Caco-2 (cell line): ENCODE data around the gene PROX1. TPM values are rescaled to one million over a fixed set of nuclear protein-coding genes. Genes with fewer than 3 reads are reported as not detected.

Experiments used
- BruUV-seq: library from RNA; stranded (reverse); fragments of 400-500 nt; replicated peaks from 2 replicates; lab custom pipeline; 2021; lab: Mats Ljungman, UMichigan
- CTCF ChIA-PET: fragments of 300-600 bp; sonication (Branson Sonifier 250); formaldehyde crosslinking; loops from one replicate; lab custom pipeline; 2022; ENCODE audit warnings: antibody characterized with exemption; lab: Charles Lee
- POLR2A ChIA-PET: fragments of 300-600 bp; sonication (Branson Sonifier 250); formaldehyde crosslinking; loops from one replicate; lab custom pipeline; 2022; ENCODE audit warnings: antibody characterized with exemption; lab: Charles Lee
- DNase-seq, 2 experiments: peaks; one replicate each; pipeline versions ENCODE4 v3.0.0 to v3.0.0-alpha.2; 2020 to 2022
- H3K27me3 ChIP-seq: replicated peaks from 2 replicates; pipeline ENCODE4 v1.6.0; 2011; ENCODE audit warnings: low read length; ENCODE audit not compliant: control insufficient read depth, insufficient read depth
- H3K36me3 ChIP-seq: 2 replicates; pipeline ENCODE4 v1.5.1; 2011; ENCODE audit warnings: low read length; ENCODE audit not compliant: control insufficient read depth, insufficient read depth
- H3K4me1 ChIP-seq: fragments of 250-450 bp; sonication (Bioruptor Pico); 2 replicates; pipeline ENCODE4 v1.5.1; 2020; ENCODE audit warnings: mild to moderate bottlenecking
- H3K4me3 ChIP-seq: 2 replicates; pipeline ENCODE4 v1.5.1; 2011; ENCODE audit warnings: low read depth, mild to moderate bottlenecking, control low read depth, low read length
- H3K9me3 ChIP-seq: fragments of 250-450 bp; sonication (Bioruptor Pico); 2 replicates; pipeline ENCODE4 v1.5.1; 2020; ENCODE audit warnings: mild to moderate bottlenecking, moderate library complexity
- H3K27ac Mint-ChIP-seq: one replicate; pipeline ENCODE4 v1.8.0; 2022; ENCODE audit warnings: mixed read lengths; ENCODE audit not compliant: unreplicated experiment
- H3K27me3 Mint-ChIP-seq: one replicate; pipeline ENCODE4 v1.8.0; 2022; ENCODE audit warnings: mixed read lengths; ENCODE audit not compliant: insufficient read depth, unreplicated experiment
- H3K36me3 Mint-ChIP-seq: one replicate; pipeline ENCODE4 v1.8.0; 2022; ENCODE audit warnings: mild to moderate bottlenecking, mixed read lengths; ENCODE audit not compliant: insufficient read depth, unreplicated experiment
- H3K4me1 Mint-ChIP-seq: one replicate; pipeline ENCODE4 v1.8.0; 2022; ENCODE audit warnings: low read depth, mixed read lengths; ENCODE audit not compliant: unreplicated experiment
- H3K4me3 Mint-ChIP-seq: one replicate; pipeline ENCODE4 v1.8.0; 2022; ENCODE audit warnings: mild to moderate bottlenecking, moderate library complexity, mixed read lengths; ENCODE audit not compliant: unreplicated experiment
- H3K9me3 Mint-ChIP-seq: one replicate; pipeline ENCODE4 v1.8.0; 2022; ENCODE audit warnings: mixed read lengths; ENCODE audit not compliant: unreplicated experiment
- intact Hi-C: fragments of 100-400 bp; cut with micrococcal nuclease; formaldehyde crosslinking; loops from one replicate; pipeline ENCODE4 v1.10.0; 2022; ENCODE audit not compliant: unreplicated experiment
- total RNA-seq: library from RNA; stranded (reverse); gene quantifications from 2 replicates; pipeline ENCODE4 v1.2.3, GENCODE V29; 2022
- TF ChIP-seq, protein P1 (sequence below), 2 experiments: fragments of 200-600 bp in 1 of 2; IDR thresholded peaks; 1 replicate in 1 of 2; 2 replicates in 1 of 2; pipeline versions ENCODE4 v1.5.1 to v1.8.0; 2011 to 2022; ENCODE audit warnings: antibody characterized with exemption in 1 of 2, control low read depth in 1 of 2, inconsistent platforms in 1 of 2, low read depth in 1 of 2, low read length in 1 of 2, mild to moderate bottlenecking in 1 of 2, moderate library complexity in 1 of 2; ENCODE audit not compliant: insufficient read depth in 1 of 2, severe bottlenecking in 1 of 2, unreplicated experiment in 1 of 2

The PROX1 gene
- total RNA-seq, 1 experiment from 2014 or later, result 17.6 TPM

DNA sequence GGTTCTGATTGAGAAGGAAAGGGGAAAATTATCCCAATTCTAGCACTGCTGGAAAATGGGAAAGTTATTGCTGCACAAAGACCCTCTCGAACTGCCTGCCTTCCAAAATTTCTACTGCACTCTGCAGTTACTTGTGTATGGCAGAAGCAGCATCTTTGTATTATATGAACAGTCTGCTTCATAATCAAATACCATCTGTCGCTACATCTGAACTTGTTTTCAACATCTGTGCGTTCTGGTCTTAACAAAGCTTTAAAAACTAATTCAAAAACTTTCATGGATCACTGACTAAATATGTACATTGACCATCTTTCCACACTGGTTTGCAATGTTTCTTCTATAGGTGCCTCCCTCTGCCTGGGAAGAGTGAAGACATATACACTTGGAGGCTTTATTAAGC lies 79.2 kb downstream of the PROX1 start:
- H3K27me3 ChIP-seq, result no peaks in the 10 kb centered on the region
- H3K27ac Mint-ChIP-seq, result no peak overlapping the region
- no peaks in the 10 kb centered on the region for H3K4me1 Mint-ChIP-seq
- no peaks in the 10 kb centered on the region for H3K36me3 ChIP-seq
- no peak overlapping the region for H3K4me3 ChIP-seq
- no peaks in the 10 kb centered on the region for H3K9me3 ChIP-seq
- H3K27me3 Mint-ChIP-seq, result no peaks in the 10 kb centered on the region
- ChIA-PET POLR2A (no interaction called here), CTCF (interaction anchor here (0.5 kb wide), 1 partner anchor 129 kb away, joined by 3 read pairs; no protein-coding TSS in a partner anchor)
- intact Hi-C loops, result no loop called here
- H3K9me3 Mint-ChIP-seq, result no peaks in the 10 kb centered on the region
- BruUV-seq, result no TSS peak
- TF ChIP-seq, protein P1, sequence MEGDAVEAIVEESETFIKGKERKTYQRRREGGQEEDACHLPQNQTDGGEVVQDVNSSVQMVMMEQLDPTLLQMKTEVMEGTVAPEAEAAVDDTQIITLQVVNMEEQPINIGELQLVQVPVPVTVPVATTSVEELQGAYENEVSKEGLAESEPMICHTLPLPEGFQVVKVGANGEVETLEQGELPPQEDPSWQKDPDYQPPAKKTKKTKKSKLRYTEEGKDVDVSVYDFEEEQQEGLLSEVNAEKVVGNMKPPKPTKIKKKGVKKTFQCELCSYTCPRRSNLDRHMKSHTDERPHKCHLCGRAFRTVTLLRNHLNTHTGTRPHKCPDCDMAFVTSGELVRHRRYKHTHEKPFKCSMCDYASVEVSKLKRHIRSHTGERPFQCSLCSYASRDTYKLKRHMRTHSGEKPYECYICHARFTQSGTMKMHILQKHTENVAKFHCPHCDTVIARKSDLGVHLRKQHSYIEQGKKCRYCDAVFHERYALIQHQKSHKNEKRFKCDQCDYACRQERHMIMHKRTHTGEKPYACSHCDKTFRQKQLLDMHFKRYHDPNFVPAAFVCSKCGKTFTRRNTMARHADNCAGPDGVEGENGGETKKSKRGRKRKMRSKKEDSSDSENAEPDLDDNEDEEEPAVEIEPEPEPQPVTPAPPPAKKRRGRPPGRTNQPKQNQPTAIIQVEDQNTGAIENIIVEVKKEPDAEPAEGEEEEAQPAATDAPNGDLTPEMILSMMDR (IDR thresholded peaks at IDR 0.05; ENCODE audit: insufficient read depth in 1 of 2, low read depth in 1 of 2, low read length in 1 of 2, severe bottlenecking in 1 of 2, unreplicated experiment in 1 of 2), result no peak
- H3K4me3 Mint-ChIP-seq, result no peak overlapping the region
- H3K36me3 Mint-ChIP-seq, result no peaks in the 10 kb centered on the region
- H3K4me1 ChIP-seq, result no peaks in the 10 kb centered on the region
- no peak for DNase-seq

DNA sequence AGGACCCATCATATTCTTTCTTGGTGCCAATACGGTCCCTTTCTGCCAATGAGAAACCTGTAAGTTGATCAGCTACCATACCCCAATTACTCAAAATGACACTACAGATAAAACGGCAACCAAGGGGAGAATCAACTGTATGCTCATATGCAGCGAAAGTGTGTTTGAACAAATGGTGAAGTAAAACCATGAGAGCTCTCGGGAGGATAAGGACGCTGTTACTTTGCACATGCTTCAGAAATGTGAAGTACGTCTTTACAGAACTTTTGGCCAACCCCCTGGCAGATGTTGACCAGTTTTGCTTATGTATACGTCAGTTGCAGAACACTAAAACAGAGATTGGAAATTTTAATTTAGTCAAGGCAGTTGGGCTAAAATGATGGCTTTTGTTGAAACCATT lies 79.6 kb downstream of the PROX1 start:
- Mint-ChIP-seq H3K4me3 (no peak overlapping the region), H3K27ac (no peak overlapping the region), H3K36me3 (no peaks in the 10 kb centered on the region), H3K4me1 (no peaks in the 10 kb centered on the region), H3K27me3 (no peaks in the 10 kb centered on the region), H3K9me3 (no peaks in the 10 kb centered on the region)
- H3K4me1 ChIP-seq, result no peaks in the 10 kb centered on the region
- H3K27me3 ChIP-seq, result no peaks in the 10 kb centered on the region
- BruUV-seq, result no TSS peak
- ChIA-PET CTCF (interaction anchor here (0.5 kb wide), 1 partner anchor 130 kb away, joined by 3 read pairs; no protein-coding TSS in a partner anchor), POLR2A (no interaction called here)
- DNase-seq, result no peak
- H3K4me3 ChIP-seq, result no peak overlapping the region
- TF ChIP-seq, protein P1 (IDR thresholded peaks at IDR 0.05; ENCODE audit: insufficient read depth in 1 of 2, low read depth in 1 of 2, low read length in 1 of 2, severe bottlenecking in 1 of 2, unreplicated experiment in 1 of 2), result no peak
- no peaks in the 10 kb centered on the region for H3K9me3 ChIP-seq
- intact Hi-C loops, result no loop called here
- H3K36me3 ChIP-seq, result no peaks in the 10 kb centered on the region

DNA sequence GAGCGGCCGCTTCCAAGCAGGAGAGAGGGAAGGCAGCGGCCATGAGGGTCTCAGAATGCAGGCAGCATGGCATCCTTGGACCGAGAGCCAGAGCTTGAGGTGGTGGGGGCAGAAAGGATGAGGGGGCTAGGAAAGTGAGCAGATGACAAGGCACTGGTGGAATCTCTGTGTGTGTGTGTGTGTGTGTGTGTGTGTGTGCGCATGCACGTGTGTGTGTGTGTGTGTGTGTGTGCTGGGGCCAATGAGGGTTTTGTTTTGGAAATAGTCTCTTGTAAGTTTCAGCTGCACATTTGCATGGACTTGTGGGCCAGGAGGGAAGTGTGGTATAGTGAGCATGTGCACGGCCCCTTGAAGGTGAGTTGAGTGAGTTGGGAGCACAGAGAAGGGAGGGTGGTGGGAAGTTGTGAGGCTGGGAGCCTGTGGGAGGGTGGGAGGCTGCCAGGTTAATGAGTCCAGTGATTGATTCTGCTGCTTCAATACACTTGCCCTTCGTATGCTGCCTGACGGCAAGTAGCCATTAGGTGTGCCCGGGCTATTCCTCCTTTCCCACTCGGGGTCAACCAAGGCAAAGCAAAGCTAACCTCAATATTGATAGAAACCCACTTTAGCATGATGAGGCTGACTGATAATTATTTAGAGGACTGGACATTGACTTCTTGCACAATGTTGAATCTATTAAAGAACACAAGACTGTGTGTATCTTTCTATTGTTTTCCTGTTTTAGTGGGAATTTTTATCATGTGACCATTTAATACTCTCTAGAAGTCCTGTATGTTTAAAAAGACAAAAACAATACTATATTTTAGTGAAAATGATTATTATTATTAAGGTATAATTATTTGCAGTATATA lies 80.3 kb downstream of the PROX1 start:
- BruUV-seq, result no TSS peak
- TF ChIP-seq, protein P1 (IDR thresholded peaks at IDR 0.05; ENCODE audit: insufficient read depth in 1 of 2, low read depth in 1 of 2, low read length in 1 of 2, severe bottlenecking in 1 of 2, unreplicated experiment in 1 of 2), result no peak
- no peaks in the 10 kb centered on the region for H3K4me1 Mint-ChIP-seq
- Histone ChIP-seq H3K36me3 (no peaks in the 10 kb centered on the region), H3K9me3 (no peaks in the 10 kb centered on the region), H3K27me3 (no peaks in the 10 kb centered on the region), H3K4me3 (no peak overlapping the region), H3K4me1 (no peaks in the 10 kb centered on the region)
- no peak overlapping the region for H3K27ac Mint-ChIP-seq
- DNase-seq, result no peak
- intact Hi-C loops, result no loop called here
- ChIA-PET CTCF (interaction anchor here (0.6 kb wide), 1 partner anchor 353 kb away, joined by 3 read pairs; no protein-coding TSS in a partner anchor), POLR2A (no interaction called here)
- no peak overlapping the region for H3K4me3 Mint-ChIP-seq
- H3K9me3 Mint-ChIP-seq, result no peaks in the 10 kb centered on the region
- no peaks in the 10 kb centered on the region for H3K27me3 Mint-ChIP-seq
- H3K36me3 Mint-ChIP-seq, result no peaks in the 10 kb centered on the region
